HG03159 (cell line): ENCODE data around the gene FAM131A.

Experiments used
- ATAC-seq: cut with Tn5 transposase; IDR thresholded peaks from one replicate; pipeline ENCODE4 v1.9.1; 2021; ENCODE audit warnings: mild to moderate bottlenecking, moderate library complexity; ENCODE audit not compliant: unreplicated experiment

FAM131A gene

GRCh38 chr3:184337399-184337714, at the start of gene FAM131A:
Gene FAM131A (plus strand): TSS chr3:184337600. CDS start chr3:184337631, 31 bp downstream.
- no peak for ATAC-seq

- no peak for ATAC-seq
Observed at GRCh38 chr3:184289426-184289938, 47.9 kb upstream of the FAM131A start.

DNA sequence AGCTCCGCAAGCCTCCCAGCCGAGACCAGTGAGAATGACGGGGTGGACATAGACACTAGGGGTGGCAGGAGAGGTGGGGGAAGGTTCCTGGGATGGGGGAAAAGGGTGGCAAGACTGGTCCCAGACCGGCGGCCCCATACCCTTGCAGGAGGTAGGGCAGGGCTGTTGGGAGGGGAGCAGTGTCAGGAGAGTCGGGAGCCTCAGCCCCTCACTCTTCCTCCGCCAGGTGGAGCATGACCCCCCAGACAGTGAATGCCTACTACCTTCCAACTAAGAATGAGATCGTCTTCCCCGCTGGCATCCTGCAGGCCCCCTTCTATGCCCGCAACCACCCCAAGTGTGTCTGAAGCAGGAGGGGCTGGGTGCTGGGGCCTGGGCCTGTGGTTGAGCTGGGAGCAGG, 47.1 kb upstream of the FAM131A start:
- no peak for ATAC-seq

DNA sequence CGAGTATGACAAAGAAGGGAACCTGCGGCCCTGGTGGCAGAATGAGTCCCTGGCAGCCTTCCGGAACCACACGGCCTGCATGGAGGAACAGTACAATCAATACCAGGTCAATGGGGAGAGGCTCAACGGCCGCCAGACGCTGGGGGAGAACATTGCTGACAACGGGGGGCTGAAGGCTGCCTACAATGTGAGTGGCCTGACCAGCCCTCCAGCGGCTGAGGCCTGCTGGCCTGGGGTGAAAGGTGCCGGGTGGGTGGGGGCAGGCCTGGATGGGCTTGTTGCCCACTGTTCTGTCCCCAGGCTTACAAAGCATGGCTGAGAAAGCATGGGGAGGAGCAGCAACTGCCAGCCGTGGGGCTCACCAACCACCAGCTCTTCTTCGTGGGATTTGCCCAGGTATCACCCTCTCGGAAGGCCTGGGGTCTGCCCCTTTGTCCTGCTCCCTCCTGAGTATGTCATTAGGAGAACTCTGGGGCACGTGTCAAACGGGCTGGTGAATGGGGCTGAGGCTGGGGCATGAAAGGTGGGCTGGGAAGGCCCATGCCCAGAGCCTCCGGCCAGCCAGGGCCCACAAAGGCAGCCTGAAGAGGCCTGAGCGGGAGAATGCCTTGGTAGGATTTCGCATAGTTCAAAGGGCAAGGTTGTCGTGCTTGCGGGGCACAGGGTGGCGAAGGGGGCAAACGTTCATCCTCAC, 46.2 kb upstream of the FAM131A start:
- no peak for ATAC-seq

DNA sequence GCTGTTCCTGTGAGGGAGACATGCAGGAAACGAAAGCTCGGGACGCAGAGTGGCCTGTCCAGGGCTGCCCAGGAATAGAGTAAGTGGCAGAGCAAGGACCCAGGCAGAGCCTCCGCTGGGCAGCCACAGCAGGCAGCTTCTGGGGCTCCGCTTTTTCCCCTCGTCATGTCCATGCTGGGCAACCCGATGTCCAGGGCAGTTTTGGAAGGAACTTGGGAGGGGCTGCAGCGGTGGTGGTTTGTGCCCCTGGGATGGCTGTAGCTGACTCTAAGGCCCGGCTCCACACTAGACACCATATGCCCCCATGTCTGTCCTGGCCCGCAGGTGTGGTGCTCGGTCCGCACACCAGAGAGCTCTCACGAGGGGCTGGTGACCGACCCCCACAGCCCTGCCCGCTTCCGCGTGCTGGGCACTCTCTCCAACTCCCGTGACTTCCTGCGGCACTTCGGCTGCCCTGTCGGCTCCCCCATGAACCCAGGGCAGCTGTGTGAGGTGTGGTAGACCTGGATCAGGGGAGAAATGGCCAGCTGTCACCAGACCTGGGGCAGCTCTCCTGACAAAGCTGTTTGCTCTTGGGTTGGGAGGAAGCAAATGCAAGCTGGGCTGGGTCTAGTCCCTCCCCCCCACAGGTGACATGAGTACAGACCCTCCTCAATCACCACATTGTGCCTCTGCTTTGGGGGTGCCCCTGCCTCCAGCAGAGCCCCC, 45.5 kb upstream of the FAM131A start:
- ATAC-seq: no peak

GRCh38 chr3:184295771-184296170, 41.6 kb upstream of the FAM131A start:
- no peak for ATAC-seq

DNA sequence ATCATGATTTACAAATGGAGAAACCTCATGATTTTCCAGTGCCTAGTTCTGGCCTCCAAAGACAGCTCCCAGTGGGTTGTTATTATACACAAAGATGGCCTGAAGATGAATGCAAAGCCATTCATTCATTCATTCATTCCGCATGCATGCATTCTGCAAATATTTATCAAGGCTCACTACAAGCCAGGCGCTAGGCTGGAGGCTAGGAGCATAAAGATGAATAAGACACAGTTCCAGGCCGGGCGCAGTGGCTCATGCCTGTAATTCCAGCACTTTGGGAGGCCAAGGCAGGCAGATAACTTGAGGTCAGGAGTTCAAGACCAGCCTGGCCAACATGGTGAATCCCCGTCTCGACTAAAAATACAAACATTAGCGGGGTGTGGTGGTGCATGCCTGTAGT, 40.8 kb upstream of the FAM131A start:
- no peak for ATAC-seq

DNA sequence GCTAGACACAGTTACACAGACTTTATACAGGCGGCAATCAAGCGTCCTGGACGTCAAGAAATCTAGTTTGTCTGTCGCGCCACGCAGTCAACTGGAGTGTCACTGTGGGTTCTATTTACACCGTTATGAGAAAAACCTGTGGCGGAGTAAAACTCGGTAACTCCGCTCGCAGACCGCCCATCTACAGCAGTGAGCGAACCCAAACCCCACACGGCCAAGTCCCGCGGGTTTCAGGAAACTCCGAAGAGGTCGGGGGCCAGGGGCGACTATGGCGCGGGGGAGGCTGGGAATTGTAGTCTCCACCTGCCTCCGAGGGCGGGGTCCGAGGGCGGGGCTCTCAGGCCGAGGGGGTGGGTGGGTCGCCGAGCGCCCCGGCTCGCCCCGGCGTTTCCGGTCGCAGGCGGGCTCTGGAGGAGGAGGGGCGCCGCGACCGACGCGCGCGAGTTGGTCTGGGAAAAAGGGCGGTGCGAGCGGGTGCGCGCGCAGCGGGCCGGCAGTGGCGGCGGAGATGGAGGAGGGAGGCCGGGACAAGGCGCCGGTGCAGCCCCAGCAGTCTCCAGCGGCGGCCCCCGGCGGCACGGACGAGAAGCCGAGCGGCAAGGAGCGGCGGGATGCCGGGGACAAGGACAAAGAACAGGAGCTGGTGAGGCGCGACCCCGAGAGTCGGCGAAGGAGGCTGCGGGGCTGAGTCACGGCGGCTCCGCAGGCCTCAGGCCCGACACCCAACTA, 38.5 kb upstream of the FAM131A start, which contains the start of gene PSMD2:
PSMD2 (plus strand) TSS at position 483 of the 729 bp plus-strand sequence; CDS start at position 509, 26 bp downstream.
- ATAC-seq: peak; percentile 89

DNA sequence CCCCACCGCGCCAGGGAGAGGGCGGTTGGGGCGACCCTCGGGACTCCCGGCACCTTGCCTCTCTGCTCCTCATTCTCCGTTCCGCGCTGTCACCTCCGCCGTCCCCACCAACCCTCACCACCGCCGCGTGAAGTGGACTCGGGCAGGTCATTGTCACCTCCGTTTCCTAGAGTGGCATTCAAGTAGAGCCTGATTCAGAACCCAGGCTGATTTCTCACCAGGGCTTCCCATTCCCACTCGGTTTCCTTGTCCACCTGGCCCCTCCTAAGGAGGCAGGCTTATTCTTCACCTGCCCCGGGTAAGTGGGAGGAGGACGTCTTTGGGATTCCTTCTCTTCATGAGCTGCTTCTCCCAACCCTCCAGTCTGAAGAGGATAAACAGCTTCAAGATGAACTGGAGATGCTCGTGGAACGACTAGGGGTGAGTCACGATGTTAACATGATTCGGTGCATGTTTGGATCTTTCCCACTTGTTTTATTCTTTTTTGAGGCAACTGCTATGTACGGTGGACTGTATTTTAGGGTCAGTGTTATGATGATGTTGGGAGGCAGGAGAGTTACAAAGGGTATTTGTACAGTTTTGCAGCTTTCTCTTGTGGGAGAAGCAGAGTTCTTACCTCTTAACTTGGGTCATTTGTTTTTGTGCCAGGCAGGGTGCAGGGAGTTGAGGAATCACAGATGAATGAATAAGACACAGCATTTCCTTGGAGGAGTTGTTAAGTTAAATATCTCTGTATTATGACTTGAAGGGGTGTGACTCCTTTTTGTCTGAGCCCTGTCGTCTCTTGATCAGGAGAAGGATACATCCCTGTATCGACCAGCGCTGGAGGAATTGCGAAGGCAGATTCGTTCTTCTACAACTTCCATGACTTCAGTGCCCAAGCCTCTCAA, 37.7 kb upstream of the FAM131A start:
- ATAC-seq: no peak

DNA sequence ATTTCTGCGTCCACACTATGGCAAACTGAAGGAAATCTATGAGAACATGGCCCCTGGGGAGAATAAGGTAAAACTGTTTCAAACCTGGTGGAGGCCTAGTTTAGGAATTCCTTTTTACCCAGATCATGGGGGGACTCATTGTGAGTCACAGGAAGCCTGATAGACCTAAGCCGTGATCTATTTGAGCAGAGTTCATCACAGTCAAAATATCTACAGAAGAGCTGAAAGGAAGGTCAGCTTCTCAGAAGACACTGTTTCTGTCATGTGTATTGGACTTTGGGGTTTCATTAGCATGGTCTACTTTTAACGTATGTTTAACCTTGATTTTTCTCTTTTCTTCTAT, 37.1 kb upstream of the FAM131A start:
- ATAC-seq: no peak

DNA sequence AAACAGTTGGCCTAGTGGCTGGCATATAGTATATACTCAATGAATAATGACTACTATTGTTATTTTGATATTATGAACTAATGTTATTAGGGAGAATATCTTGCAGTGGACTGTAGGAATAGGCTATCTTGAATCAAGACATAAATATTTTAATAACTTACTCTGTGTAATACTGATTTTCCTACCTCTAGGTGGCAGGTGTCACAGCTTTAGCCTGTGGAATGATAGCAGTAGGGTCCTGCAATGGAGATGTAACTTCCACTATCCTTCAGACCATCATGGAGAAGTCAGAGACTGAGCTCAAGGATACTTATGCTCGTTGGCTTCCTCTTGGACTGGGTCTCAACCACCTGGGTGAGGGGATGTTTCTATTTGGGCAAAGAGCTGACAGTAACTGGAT, 31.8 kb upstream of the FAM131A start:
- ATAC-seq: no peak

GRCh38 chr3:184306341-184306972, 30.9 kb upstream of the FAM131A start:
- ATAC-seq: no peak

DNA sequence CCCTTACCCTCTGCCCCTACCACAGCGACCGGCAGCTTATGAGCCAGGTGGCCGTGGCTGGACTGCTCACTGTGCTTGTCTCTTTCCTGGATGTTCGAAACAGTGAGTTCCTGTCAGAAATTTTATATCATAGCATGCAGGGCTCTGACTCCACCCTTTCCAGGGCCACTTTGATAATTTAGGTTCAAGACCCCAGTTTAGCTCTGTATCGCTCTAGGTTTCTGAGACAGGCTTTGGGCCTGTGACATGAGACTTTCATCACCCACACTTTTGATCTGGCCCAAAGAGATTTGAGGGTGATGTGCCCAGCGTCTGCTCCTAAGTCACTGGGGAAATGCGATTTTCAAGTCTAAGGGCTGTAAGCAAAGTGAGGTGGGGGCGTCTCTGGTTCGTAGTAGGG, 29.5 kb upstream of the FAM131A start:
- ATAC-seq: no peak

DNA sequence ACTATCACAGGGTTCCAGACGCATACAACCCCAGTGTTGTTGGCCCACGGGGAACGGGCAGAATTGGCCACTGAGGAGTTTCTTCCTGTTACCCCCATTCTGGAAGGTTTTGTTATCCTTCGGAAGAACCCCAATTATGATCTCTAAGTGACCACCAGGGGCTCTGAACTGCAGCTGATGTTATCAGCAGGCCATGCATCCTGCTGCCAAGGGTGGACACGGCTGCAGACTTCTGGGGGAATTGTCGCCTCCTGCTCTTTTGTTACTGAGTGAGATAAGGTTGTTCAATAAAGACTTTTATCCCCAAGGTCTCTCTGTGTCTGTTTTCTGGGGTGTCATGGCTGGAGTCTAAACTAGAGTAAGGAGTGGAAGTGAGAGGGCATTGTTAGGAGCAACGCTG, 28.7 kb upstream of the FAM131A start:
- no peak for ATAC-seq

GRCh38 chr3:184311633-184312032, 25.8 kb upstream of the FAM131A start:
- no peak for ATAC-seq

DNA sequence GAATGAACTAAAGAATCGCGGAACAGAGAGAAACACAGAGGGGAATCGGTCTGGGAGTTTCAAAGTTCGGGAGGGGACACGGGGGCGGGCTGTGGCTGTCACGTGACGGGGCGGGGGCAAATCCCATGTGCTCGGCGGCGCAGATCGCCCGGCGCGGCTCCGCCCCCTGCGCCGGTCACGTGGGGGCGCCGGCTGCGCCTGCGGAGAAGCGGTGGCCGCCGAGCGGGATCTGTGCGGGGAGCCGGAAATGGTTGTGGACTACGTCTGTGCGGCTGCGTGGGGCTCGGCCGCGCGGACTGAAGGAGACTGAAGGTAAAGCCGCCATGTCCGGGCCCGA, 23.1 kb upstream of the FAM131A start, which contains the start of gene EIF4G1:
EIF4G1 (plus strand) TSS at position 244 of the 337 bp plus-strand sequence. CDS start 1,191 bp downstream, outside the sequence.
- ATAC-seq: peak; percentile 84

DNA sequence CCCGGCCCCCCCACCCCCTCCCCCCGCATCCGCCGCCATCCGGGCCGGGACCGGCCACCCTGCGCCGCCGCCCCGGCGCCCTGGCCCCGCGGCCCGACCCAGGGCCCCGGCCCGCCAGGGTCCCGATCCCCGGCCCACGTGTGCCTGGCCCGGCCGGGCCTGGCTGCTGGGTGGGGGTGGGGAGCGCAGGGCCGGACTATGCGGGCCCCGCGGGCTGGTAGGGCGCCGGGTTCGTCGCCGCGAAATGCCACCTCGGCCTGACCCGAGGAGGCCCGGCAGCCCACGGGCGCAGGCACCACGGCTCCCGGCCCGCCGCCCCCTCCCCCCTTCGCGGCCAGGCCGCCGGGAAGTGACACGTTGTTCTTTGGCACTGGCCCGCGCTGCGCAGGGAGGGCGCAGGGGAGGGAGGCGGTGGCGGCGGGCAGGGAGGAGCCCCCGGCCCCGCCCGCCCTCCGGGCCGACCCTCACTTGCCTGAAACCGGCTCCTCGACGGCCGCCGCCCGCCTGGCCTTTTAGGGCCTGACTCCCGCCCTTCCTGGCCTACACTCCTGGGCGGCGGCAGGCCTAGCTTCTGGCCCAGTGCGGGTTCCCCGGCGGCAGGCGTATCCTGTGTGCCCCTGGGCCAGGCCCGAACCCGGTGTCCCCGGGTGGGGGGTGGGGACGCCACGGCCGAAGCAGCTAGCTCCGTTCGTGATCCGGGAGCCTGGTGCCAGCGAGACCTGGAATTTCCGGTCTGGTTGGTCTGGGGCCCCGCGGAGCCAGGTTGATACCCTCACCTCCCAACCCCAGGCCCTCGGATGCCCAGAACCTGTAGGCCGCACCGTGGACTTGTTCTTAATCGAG, 22.5 kb upstream of the FAM131A start:
- ATAC-seq: peak; percentile 31

GRCh38 chr3:184315543-184315867, 21.9 kb upstream of the FAM131A start:
- peak; percentile 3 for ATAC-seq

- no peak for ATAC-seq
Observed at GRCh38 chr3:184315871-184316661, 21.3 kb upstream of the FAM131A start.
